Renal cortical epithelial cell (primary cell): ENCODE data around the gene PRR20G. TPM values are rescaled to one million over a fixed set of nuclear protein-coding genes. Genes with fewer than 3 reads are reported as not detected.

Experiments
- total RNA-seq: library from RNA; depleted of rRNA; stranded (reverse); fragments of >200 nt; gene quantifications from 2 replicates; pipeline ENCODE4 v1.2.3, GENCODE V29; 2014

The PRR20G gene
- total RNA-seq, 1 donor from 2014 or later, result not detected

Other genes with a start within 250 kb of the PRR20G start
- not detected in 2 replicates for gene PRR23E, start 94.9 kb downstream of the PRR20G start, total RNA-seq